K562 (cell line): ENCODE measurements around the gene MOGAT2. TPM values are rescaled to one million over a fixed set of nuclear protein-coding genes. Genes with fewer than 3 reads are reported as not detected.

Source experiments
- CHD2 ChIP-seq: IDR thresholded peaks from 2 replicates; pipeline ENCODE4 v1.6.1; 2011; ENCODE audit warnings: low read depth, low read length
- NKRF ChIP-seq: fragments of 450-650 bp; IDR thresholded peaks from 2 replicates; pipeline ENCODE4 v1.6.1; 2016; ENCODE audit warnings: borderline replicate concordance
- RBM25 ChIP-seq: fragments of 200-400 bp; formaldehyde crosslinking; IDR thresholded peaks from 2 replicates; pipeline ENCODE4 v1.6.1; 2018; ENCODE audit warnings: low read length, low read depth, moderate library complexity; ENCODE audit not compliant: severe bottlenecking
- ZBTB8A ChIP-seq: fragments of 450-650 bp; IDR thresholded peaks from 2 replicates; pipeline ENCODE4 v1.6.1; 2018; ENCODE audit warnings: mild to moderate bottlenecking, moderate library complexity; ENCODE audit not compliant: partially characterized antibody
- ZNF24 ChIP-seq: fragments of 450-650 bp; IDR thresholded peaks from 2 replicates; pipeline ENCODE4 v1.6.1; 2016
- polyA plus RNA-seq, 8 experiments: library from polyadenylated mRNA; depleted of rRNA in 4 of 8; stranded (reverse) in 5 of 8; unstranded in 3 of 8; fragments of >200 nt; fragmentation: Nextera tagmentation in 2 of 8; fragmentation: Illumina TruSeq in 1 of 8; extraction: Ambion mirVana in 2 of 8; extraction: Trizol in 1 of 8; gene quantifications; 2 replicates each; pipeline versions ENCODE4 v1.2.1 to v1.2.3, GENCODE V29; 2011 to 2014; ENCODE audit warnings: inconsistent platforms in 1 of 8, missing spikeins in 1 of 8
- total RNA-seq, 7 experiments: library from RNA; depleted of rRNA in 6 of 7; stranded (reverse); fragments of >200 nt in 6 of 7; fragmentation: Illumina TruSeq in 2 of 7; extraction: Trizol in 2 of 7; gene quantifications; 2 replicates each; pipeline versions ENCODE4 v1.2.1 to v1.2.3, GENCODE V29; 2011 to 2021; ENCODE audit warnings: low replicate concordance in 1 of 7
- TF ChIP-seq, protein P1 (sequence below): fragments of 250-450 bp; sonication (Bioruptor Pico); IDR thresholded peaks from 2 replicates; pipeline ENCODE4 v1.4.0; 2020; ENCODE audit warnings: borderline replicate concordance
- TF ChIP-seq, protein P2 (sequence below): fragments of 200-800 bp; sonication (Bioruptor generic); IDR thresholded peaks from 2 replicates; pipeline ENCODE4 v1.6.1; 2017; ENCODE audit warnings: missing genetic modification characterization, missing compliant biosample characterization

MOGAT2 gene
- total and polyA plus RNA-seq, 9 of the 15 experiments (the other 6 are each of a cell fraction or from before 2014, with no cell fraction given) = 0.09 TPM; not detected in 7

DNA sequence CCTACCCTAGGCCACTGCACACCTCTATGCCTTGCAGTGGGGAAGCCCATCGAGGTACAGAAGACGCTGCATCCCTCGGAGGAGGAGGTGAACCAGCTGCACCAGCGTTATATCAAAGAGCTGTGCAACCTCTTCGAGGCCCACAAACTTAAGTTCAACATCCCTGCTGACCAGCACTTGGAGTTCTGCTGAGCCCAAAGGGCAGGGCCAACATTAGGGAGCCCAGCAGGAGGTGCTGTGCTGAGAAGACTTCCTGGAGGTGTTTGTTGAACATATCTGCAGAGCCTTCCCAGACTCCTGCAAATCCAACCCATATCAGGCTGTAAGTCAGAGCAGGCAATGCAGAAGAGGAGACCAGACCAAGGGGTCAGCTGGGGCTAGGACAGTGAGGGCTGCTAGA is 13.5 kb downstream of the MOGAT2 start (continued):
- TF ChIP-seq, protein P1, sequence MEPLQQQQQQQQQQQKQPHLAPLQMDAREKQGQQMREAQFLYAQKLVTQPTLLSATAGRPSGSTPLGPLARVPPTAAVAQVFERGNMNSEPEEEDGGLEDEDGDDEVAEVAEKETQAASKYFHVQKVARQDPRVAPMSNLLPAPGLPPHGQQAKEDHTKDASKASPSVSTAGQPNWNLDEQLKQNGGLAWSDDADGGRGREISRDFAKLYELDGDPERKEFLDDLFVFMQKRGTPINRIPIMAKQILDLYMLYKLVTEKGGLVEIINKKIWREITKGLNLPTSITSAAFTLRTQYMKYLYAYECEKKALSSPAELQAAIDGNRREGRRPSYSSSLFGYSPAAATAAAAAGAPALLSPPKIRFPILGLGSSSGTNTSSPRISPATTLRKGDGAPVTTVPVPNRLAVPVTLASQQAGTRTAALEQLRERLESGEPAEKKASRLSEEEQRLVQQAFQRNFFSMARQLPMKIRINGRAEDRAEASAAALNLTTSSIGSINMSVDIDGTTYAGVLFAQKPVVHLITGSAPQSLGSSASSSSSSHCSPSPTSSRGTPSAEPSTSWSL (CRISPR knock-in tag) = no peak
- TF ChIP-seq CHD2 = no peak
- TF ChIP-seq NKRF = no peak
- no peak for TF ChIP-seq ZNF24
- TF ChIP-seq RBM25 = no peak
- TF ChIP-seq, protein P2, sequence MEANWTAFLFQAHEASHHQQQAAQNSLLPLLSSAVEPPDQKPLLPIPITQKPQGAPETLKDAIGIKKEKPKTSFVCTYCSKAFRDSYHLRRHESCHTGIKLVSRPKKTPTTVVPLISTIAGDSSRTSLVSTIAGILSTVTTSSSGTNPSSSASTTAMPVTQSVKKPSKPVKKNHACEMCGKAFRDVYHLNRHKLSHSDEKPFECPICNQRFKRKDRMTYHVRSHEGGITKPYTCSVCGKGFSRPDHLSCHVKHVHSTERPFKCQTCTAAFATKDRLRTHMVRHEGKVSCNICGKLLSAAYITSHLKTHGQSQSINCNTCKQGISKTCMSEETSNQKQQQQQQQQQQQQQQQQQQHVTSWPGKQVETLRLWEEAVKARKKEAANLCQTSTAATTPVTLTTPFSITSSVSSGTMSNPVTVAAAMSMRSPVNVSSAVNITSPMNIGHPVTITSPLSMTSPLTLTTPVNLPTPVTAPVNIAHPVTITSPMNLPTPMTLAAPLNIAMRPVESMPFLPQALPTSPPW (CRISPR knock-in tag) = no peak
- no peak for TF ChIP-seq ZBTB8A
